ENCODE measurements around the gene ALG1.

ALG1 gene

GRCh38 chr16:5034167-5034523 lies 37.5 kb upstream of the ALG1 start:
- no peak for TF ChIP-seq CTCF (IDR thresholded peaks at IDR 0.05; ENCODE audit: low read length, missing control alignments)
- H3K4me3 ChIP-seq (replicated peaks; ENCODE audit: low read depth, low read length), result peak overlapping the region; percentile 78
- no peak for DNase-seq (ENCODE audit: low read depth)

GRCh38 chr16:5035909-5036227 lies 35.8 kb upstream of the ALG1 start:
- no peak for TF ChIP-seq CTCF (IDR thresholded peaks at IDR 0.05; ENCODE audit: low read length, missing control alignments)
- DNase-seq (ENCODE audit: low read depth), result no peak

GRCh38 chr16:5036228-5037156 lies 35.2 kb upstream of the ALG1 start:
- TF ChIP-seq CTCF (IDR thresholded peaks at IDR 0.05; ENCODE audit: low read length, missing control alignments), result no peak
- H3K4me3 ChIP-seq (replicated peaks; ENCODE audit: low read depth, low read length), result no peak overlapping the region
- DNase-seq (ENCODE audit: low read depth), result peak; percentile 51

More at GRCh38 chr16:5035909-5036227, 35.8 kb upstream of the ALG1 start:
- no peak overlapping the region for H3K4me3 ChIP-seq (replicated peaks; ENCODE audit: low read depth, low read length)

GRCh38 chr16:5040451-5040850 lies 31.2 kb upstream of the ALG1 start:
- no peak overlapping the region for H3K4me3 ChIP-seq (replicated peaks; ENCODE audit: low read depth, low read length)
- DNase-seq (ENCODE audit: low read depth), result no peak
- TF ChIP-seq CTCF (IDR thresholded peaks at IDR 0.05; ENCODE audit: low read length, missing control alignments), result no peak

- no peak overlapping the region for H3K4me3 ChIP-seq (replicated peaks; ENCODE audit: low read depth, low read length)
- peak; percentile 31 for DNase-seq (ENCODE audit: low read depth)
- no peak for TF ChIP-seq CTCF (IDR thresholded peaks at IDR 0.05; ENCODE audit: low read length, missing control alignments)
Observed at GRCh38 chr16:5041600-5042133, 30.0 kb upstream of the ALG1 start.

GRCh38 chr16:5042574-5043171 lies 29.0 kb upstream of the ALG1 start:
- H3K4me3 ChIP-seq (replicated peaks; ENCODE audit: low read depth, low read length), result no peak overlapping the region
- no peak for DNase-seq (ENCODE audit: low read depth)
- TF ChIP-seq CTCF (IDR thresholded peaks at IDR 0.05; ENCODE audit: low read length, missing control alignments), result no peak
